ENCODE results near the gene DAO. TPM values are rescaled to one million over a fixed set of nuclear protein-coding genes. Genes with fewer than 3 reads are reported as not detected.
A peak's percentile ranks its signal among the peaks of the same experiment; 100 is the strongest.

Gene DAO
- total RNA-seq, 2 donors from 2014 or later = not detected

GRCh38 chr12:108910336-108910735, 30.4 kb downstream of the DAO start:
- no peak overlapping the region for H3K4me3 Mint-ChIP-seq
- peaks cover 10% of the 10 kb centered on the region for H3K27me3 Mint-ChIP-seq
- H3K36me3 Mint-ChIP-seq (ENCODE audit: low read depth) = no peaks in the 10 kb centered on the region
- H3K27ac Mint-ChIP-seq = no peak overlapping the region
- ATAC-seq (replicated peaks) = no peak
- no peaks in the 10 kb centered on the region for H3K4me1 Mint-ChIP-seq
- H3K9me3 Mint-ChIP-seq = no peaks in the 10 kb centered on the region

GRCh38 chr12:108911915-108912314, 32.0 kb downstream of the DAO start:
- no peaks in the 10 kb centered on the region for H3K36me3 Mint-ChIP-seq (ENCODE audit: low read depth)
- no peak overlapping the region for H3K4me3 Mint-ChIP-seq
- ATAC-seq (replicated peaks) = no peak
- no peak overlapping the region for H3K27ac Mint-ChIP-seq
- no peaks in the 10 kb centered on the region for H3K9me3 Mint-ChIP-seq
- H3K4me1 Mint-ChIP-seq = no peaks in the 10 kb centered on the region
- H3K27me3 Mint-ChIP-seq = peaks cover 3% of the 10 kb centered on the region

DNA sequence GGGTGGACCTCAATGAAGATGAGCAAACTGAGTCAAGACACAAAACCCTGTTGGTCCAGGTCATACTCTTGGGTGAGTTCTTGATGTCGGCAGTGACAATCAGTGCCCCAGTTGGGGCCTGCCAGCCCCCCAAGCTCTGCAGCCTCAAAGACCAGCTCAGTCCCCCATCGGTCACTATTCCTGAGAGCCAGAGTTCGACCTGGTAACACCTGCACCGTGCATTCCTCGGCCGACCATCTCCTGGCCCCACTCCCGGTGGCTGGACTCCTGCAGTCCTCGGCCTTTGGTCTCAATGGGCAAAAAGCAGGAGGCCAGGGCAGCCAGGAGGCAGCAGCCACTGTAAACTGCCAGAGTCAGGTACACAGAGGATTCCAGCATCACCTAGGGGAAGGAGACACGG, 32.5 kb downstream of the DAO start:
- H3K27me3 Mint-ChIP-seq = no peaks in the 10 kb centered on the region
- no peak overlapping the region for H3K27ac Mint-ChIP-seq
- no peaks in the 10 kb centered on the region for H3K9me3 Mint-ChIP-seq
- H3K4me3 Mint-ChIP-seq = no peak overlapping the region
- no peaks in the 10 kb centered on the region for H3K4me1 Mint-ChIP-seq
- ATAC-seq (replicated peaks) = no peak
- no peaks in the 10 kb centered on the region for H3K36me3 Mint-ChIP-seq (ENCODE audit: low read depth)

DNA sequence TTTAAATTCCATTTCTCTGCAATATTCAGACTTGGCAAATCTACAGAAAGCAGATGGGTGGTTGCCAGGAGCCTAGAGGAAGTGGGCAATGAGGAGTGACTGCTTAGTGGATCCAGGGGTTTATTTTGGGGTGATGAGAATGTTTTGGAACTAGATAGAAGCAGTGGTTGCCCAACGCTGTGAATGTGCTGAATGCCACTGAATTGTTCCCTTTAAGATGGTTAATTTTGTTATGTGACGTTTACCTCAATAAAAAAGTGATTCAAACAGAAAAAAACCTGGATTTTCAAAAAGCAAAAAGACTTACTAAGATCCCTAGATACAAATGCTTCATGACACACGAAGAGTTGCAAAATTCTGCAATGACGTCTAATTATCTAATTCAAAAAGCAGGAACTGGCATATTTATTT, 34.2 kb downstream of the DAO start:
- no peak overlapping the region for H3K27ac Mint-ChIP-seq
- no peak overlapping the region for H3K4me3 Mint-ChIP-seq
- no peaks in the 10 kb centered on the region for H3K27me3 Mint-ChIP-seq
- no peaks in the 10 kb centered on the region for H3K4me1 Mint-ChIP-seq
- H3K9me3 Mint-ChIP-seq = no peaks in the 10 kb centered on the region
- H3K36me3 Mint-ChIP-seq (ENCODE audit: low read depth) = no peaks in the 10 kb centered on the region
- ATAC-seq (replicated peaks) = no peak

DNA sequence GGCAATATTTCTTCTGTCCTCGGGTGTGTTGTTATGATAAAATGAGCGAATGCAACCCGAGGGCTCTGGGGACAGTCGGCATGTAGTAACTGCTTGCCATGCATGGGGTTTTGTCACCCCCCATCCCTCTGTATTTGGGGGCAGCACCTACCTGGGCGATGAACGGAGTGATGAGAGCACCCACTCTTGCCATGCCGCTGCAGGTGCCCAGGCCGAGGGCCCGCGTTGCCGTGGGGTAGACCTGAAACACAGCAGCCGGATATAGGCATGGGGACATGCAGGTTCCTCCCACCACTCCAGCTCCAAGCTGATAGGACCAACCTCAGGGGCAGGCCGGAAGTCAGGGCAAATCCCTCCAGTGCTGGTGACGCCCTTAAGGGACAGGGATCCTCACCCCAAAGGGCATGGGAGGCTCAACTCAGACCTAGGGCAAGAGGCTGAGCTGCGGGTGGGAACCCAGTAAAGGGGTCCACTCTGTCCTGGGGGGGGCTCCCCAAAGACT, 35.8 kb downstream of the DAO start:
- no peak for ATAC-seq (replicated peaks)
- Mint-ChIP-seq H3K4me3 (no peak overlapping the region), H3K27me3 (no peaks in the 10 kb centered on the region), H3K36me3 (ENCODE audit: low read depth) (no peaks in the 10 kb centered on the region), H3K4me1 (no peaks in the 10 kb centered on the region), H3K27ac (no peak overlapping the region), H3K9me3 (no peaks in the 10 kb centered on the region)

- ATAC-seq (replicated peaks) = no peak
- H3K27ac Mint-ChIP-seq = no peak overlapping the region
- H3K27me3 Mint-ChIP-seq = no peaks in the 10 kb centered on the region
- no peaks in the 10 kb centered on the region for H3K4me1 Mint-ChIP-seq
- H3K4me3 Mint-ChIP-seq = no peak overlapping the region
- H3K9me3 Mint-ChIP-seq = no peaks in the 10 kb centered on the region
- H3K36me3 Mint-ChIP-seq (ENCODE audit: low read depth) = no peaks in the 10 kb centered on the region
Observed at GRCh38 chr12:108916336-108916735, 36.4 kb downstream of the DAO start.

GRCh38 chr12:108918206-108918605, 38.3 kb downstream of the DAO start:
- no peaks in the 10 kb centered on the region for H3K4me1 Mint-ChIP-seq
- H3K27me3 Mint-ChIP-seq = no peaks in the 10 kb centered on the region
- H3K9me3 Mint-ChIP-seq = no peaks in the 10 kb centered on the region
- no peak overlapping the region for H3K4me3 Mint-ChIP-seq
- no peak for ATAC-seq (replicated peaks)
- H3K36me3 Mint-ChIP-seq (ENCODE audit: low read depth) = no peaks in the 10 kb centered on the region
- no peak overlapping the region for H3K27ac Mint-ChIP-seq

DNA sequence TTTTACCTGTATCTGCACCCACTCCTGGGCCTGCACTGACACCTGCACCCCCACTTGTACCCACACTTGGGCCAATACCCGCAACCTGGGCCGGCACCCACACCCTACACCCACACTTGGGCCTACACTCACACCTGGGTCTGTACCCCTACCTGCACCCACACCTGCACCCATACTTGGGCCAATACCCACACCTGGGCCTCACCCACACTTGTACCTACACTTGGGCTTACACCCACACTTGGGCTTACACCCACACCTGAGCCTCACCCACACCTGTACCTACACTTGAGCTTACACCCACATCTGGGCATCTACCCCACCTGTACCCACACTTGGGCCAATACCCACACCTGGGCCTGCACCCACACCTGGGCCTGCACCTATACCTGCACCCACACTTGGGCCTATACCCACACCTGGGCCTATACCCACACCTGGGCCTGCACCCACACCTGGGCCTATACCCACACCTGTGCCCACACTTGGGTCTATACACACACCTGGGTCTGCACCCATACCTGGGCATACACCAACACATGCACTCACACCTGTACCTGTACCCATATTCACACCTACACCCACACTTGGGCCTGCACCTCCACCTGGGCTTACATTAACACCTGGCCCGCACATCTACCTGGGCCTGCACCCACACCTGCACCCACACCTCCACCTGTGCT, 39.2 kb downstream of the DAO start:
- Mint-ChIP-seq H3K27me3 (no peaks in the 10 kb centered on the region), H3K4me3 (no peak overlapping the region), H3K9me3 (no peaks in the 10 kb centered on the region), H3K27ac (no peak overlapping the region), H3K4me1 (no peaks in the 10 kb centered on the region), H3K36me3 (ENCODE audit: low read depth) (no peaks in the 10 kb centered on the region)
- no peak for ATAC-seq (replicated peaks)

GRCh38 chr12:108921946-108922345, 42.1 kb downstream of the DAO start:
- peaks cover 3% of the 10 kb centered on the region for H3K9me3 Mint-ChIP-seq
- no peak for ATAC-seq (replicated peaks)
- H3K27ac Mint-ChIP-seq = no peak overlapping the region
- H3K4me1 Mint-ChIP-seq = no peaks in the 10 kb centered on the region
- H3K27me3 Mint-ChIP-seq = no peaks in the 10 kb centered on the region
- H3K4me3 Mint-ChIP-seq = no peak overlapping the region
- H3K36me3 Mint-ChIP-seq (ENCODE audit: low read depth) = no peaks in the 10 kb centered on the region

DNA sequence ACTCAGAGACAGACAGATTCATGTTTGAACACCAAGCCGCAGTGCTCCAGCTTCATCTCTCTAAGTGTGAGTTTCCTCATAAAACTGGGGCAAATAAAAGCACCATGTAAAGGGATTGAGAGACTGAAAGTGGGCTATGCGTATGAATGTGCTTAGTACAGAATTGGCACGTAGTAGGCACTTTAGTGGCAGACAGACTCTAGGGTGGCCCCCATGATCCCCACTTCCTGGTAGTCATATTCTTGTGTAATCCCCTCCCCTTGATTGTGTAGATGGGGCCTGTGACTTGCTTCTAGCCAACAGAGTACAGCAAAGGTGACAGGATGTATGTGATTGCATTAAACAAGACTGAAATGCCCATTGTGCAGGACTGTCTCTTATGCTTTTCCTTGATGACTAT, 43.0 kb downstream of the DAO start:
- peaks cover 3% of the 10 kb centered on the region for H3K9me3 Mint-ChIP-seq
- H3K27me3 Mint-ChIP-seq = no peaks in the 10 kb centered on the region
- no peak overlapping the region for H3K4me3 Mint-ChIP-seq
- no peak for ATAC-seq (replicated peaks)
- H3K4me1 Mint-ChIP-seq = no peaks in the 10 kb centered on the region
- no peaks in the 10 kb centered on the region for H3K36me3 Mint-ChIP-seq (ENCODE audit: low read depth)
- H3K27ac Mint-ChIP-seq = no peak overlapping the region

DNA sequence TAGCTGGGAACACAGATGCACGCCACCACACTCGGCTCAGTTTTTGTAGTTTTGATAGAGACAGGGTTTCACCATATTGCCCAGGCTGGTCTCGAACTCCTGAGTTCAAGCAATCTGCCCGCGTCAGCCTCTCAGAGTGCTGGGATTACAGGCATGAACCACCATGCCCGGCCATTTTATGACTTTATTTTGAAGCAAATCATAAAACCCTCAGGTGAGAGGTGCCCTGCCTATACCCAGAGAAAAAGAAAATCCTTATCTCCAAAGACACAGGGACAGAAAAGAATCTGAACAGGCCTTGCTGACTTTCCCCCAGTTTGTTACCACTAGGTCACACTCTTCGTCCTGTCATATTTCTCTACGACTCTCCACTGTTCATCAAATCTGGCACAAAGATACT, 48.8 kb downstream of the DAO start:
- H3K9me3 Mint-ChIP-seq = peaks cover 3% of the 10 kb centered on the region
- H3K27me3 Mint-ChIP-seq = no peaks in the 10 kb centered on the region
- H3K4me1 Mint-ChIP-seq = no peaks in the 10 kb centered on the region
- no peak overlapping the region for H3K4me3 Mint-ChIP-seq
- no peaks in the 10 kb centered on the region for H3K36me3 Mint-ChIP-seq (ENCODE audit: low read depth)
- no peak for ATAC-seq (replicated peaks)
- no peak overlapping the region for H3K27ac Mint-ChIP-seq

- no peaks in the 10 kb centered on the region for H3K4me1 Mint-ChIP-seq
- H3K27me3 Mint-ChIP-seq = no peaks in the 10 kb centered on the region
- no peak overlapping the region for H3K27ac Mint-ChIP-seq
- H3K9me3 Mint-ChIP-seq = peaks cover 3% of the 10 kb centered on the region
- no peaks in the 10 kb centered on the region for H3K36me3 Mint-ChIP-seq (ENCODE audit: low read depth)
- no peak overlapping the region for H3K4me3 Mint-ChIP-seq
- ATAC-seq (replicated peaks) = no peak
Observed at GRCh38 chr12:108930155-108930554, 50.3 kb downstream of the DAO start.

GRCh38 chr12:108930756-108931155, 50.9 kb downstream of the DAO start:
- Mint-ChIP-seq H3K27me3 (peaks cover 2% of the 10 kb centered on the region), H3K9me3 (no peaks in the 10 kb centered on the region), H3K36me3 (ENCODE audit: low read depth) (no peaks in the 10 kb centered on the region), H3K27ac (no peak overlapping the region), H3K4me1 (no peaks in the 10 kb centered on the region), H3K4me3 (no peak overlapping the region)
- ATAC-seq (replicated peaks) = no peak

- H3K36me3 Mint-ChIP-seq (ENCODE audit: low read depth) = no peaks in the 10 kb centered on the region
- no peaks in the 10 kb centered on the region for H3K4me1 Mint-ChIP-seq
- H3K27ac Mint-ChIP-seq = no peak overlapping the region
- ATAC-seq (replicated peaks) = no peak
- no peak overlapping the region for H3K4me3 Mint-ChIP-seq
- no peaks in the 10 kb centered on the region for H3K9me3 Mint-ChIP-seq
- H3K27me3 Mint-ChIP-seq = peaks cover 6% of the 10 kb centered on the region
Observed at GRCh38 chr12:108933949-108934348, 54.1 kb downstream of the DAO start.

DNA sequence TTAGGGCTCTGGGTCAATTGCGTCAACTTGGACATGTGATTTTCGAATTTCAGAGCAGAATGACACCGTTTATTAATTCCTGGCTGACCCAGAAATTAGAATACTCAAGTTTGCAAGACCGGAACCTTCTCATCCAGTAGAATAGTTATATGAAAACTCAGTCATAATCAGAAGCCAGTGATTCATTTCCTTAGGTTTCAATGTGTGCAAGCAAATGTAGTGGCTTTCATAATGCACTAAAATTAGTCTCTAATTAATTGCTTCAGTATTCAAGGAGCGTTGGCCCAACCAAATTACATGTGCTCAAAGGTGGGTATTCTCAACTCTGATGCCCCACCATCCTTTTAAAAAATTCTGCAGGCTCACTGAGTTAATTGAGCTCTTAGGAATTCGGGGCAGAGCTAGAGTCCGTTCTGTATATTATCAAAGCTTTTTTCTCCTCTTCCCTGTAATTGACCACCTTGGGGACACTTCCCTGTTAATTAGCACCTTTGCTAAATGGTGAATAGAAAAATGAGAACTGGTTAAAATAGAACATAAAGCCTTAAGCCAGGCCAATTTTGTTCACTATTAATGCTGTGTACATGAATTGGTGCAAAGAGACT, 55.4 kb downstream of the DAO start:
- peak; percentile 74 for ATAC-seq (replicated peaks)
- Mint-ChIP-seq H3K9me3 (no peaks in the 10 kb centered on the region), H3K27ac (no peak overlapping the region), H3K27me3 (peaks cover 6% of the 10 kb centered on the region), H3K4me1 (no peaks in the 10 kb centered on the region), H3K4me3 (no peak overlapping the region), H3K36me3 (ENCODE audit: low read depth) (no peaks in the 10 kb centered on the region)
